Measurements from ENCODE around the gene RGS17. TPM values are rescaled to one million over a fixed set of nuclear protein-coding genes. Genes with fewer than 3 reads are reported as not detected.
"Not testable (repeated sequence)": the region's sequence is repeated elsewhere in the genome, so short reads cannot be mapped to it uniquely, and the experiment has no call there.

Gene RGS17
- total and polyA plus RNA-seq, 2 experiments from 2014 or later = 0.15 to 1.1 TPM

DNA sequence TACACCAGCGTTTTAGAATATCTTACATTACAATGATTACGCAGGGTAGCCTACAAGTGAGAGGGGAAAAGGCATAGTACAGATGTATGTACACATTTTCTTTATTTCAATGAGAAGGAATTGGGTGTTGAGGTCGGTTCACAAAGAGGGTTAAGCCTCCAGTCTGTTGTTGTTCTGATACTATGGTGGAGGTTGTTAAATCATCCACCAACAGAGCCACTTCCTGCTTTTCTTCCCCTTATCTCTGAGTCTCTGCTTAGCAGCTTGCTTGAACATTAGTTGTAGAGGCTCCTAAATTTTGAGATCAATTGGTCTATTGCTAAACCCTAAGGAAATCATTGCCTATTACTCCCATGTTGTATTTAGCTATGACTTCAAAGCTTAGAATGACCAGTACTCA, 7.3 kb downstream of the RGS17 start:
- H3K27ac ChIP-seq = no peak overlapping the region
- H3K9me3 ChIP-seq (ENCODE audit: low read depth) = no peaks in the 10 kb centered on the region
- TF ChIP-seq, protein P1, sequence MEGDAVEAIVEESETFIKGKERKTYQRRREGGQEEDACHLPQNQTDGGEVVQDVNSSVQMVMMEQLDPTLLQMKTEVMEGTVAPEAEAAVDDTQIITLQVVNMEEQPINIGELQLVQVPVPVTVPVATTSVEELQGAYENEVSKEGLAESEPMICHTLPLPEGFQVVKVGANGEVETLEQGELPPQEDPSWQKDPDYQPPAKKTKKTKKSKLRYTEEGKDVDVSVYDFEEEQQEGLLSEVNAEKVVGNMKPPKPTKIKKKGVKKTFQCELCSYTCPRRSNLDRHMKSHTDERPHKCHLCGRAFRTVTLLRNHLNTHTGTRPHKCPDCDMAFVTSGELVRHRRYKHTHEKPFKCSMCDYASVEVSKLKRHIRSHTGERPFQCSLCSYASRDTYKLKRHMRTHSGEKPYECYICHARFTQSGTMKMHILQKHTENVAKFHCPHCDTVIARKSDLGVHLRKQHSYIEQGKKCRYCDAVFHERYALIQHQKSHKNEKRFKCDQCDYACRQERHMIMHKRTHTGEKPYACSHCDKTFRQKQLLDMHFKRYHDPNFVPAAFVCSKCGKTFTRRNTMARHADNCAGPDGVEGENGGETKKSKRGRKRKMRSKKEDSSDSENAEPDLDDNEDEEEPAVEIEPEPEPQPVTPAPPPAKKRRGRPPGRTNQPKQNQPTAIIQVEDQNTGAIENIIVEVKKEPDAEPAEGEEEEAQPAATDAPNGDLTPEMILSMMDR (IDR thresholded peaks at IDR 0.05; ENCODE audit: low read depth, low read length) = no peak
- peak in 1 of 2 donors; percentile 10 for DNase-seq (ENCODE audit: low read depth in 1 of 2, low spot score in 1 of 2)
- H3K36me3 ChIP-seq = no peaks in the 10 kb centered on the region
- peaks cover 7% of the 10 kb centered on the region for H3K27me3 ChIP-seq
- H3K4me3 ChIP-seq = no peak overlapping the region
- no peaks in the 10 kb centered on the region for H3K4me1 ChIP-seq (ENCODE audit: low read depth)

DNA sequence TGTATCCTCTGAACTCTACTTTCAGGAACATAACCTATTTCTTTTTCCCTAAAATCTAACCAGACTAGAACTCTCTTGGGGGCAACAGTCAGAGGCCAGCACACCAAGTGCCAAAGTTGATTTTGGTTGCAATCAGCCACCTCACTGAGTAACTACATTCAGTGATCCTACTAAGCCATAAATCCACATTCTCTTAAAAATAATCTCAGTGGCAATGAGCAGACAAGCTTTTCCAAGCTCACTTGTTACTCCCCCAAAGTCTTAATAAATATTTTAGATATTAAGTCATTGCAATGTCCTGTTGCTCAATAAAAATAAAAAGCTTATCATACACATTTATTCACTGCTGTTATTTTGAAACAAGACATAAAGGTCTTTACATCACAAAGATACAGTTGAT, 9.8 kb downstream of the RGS17 start:
- Histone ChIP-seq H3K36me3 (no peaks in the 10 kb centered on the region), H3K27ac (no peak overlapping the region), H3K4me3 (no peak overlapping the region), H3K27me3 (no peaks in the 10 kb centered on the region), H3K9me3 (ENCODE audit: low read depth) (no peaks in the 10 kb centered on the region), H3K4me1 (ENCODE audit: low read depth) (no peaks in the 10 kb centered on the region)
- DNase-seq (ENCODE audit: low read depth in 1 of 2, low spot score in 1 of 2) = peak in 1 of 2 donors; percentile 59
- TF ChIP-seq, protein P1 (IDR thresholded peaks at IDR 0.05; ENCODE audit: low read depth, low read length) = no peak

DNA sequence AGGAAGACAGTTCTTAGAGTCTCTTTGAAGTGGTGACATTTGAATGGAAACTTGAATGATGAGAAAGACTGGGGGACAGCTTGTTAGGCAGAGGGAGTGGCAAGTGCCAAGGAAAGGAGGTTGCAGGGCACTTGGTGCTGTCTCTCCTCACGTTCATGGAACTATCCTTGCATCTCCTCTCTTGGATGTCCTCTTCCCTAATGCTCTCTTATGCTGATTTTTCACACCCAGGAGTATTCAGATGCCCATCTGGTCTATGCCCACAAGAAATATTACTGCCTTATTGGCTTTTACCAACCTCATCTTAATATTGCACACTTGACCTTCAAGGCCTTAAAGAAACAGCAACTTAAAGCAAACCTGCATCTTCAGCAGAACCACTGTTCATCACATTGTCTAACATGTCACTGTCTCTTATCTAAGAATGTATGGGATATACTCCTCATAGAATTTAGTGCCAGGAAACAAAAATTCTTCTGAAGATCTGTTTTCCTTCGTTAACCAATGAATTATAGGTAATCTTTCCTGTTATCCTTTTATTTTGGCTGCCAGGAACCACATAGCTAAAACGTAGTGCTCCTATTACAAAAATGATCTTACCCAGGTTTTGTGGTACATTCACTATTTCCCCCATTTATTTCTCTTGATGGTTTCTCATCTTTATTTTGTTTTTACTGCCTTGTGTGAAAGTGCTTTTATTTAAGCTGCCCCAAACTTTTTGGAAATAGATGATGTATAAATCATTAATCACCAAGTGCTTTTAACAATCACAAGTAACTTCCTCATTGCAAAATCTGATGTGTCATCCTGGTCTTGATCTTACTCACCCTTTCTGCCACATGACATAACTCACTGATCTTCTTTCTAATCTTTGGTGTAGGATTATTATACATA, 12.8 kb downstream of the RGS17 start:
- no peak overlapping the region for H3K27ac ChIP-seq
- no peaks in the 10 kb centered on the region for H3K9me3 ChIP-seq (ENCODE audit: low read depth)
- no peaks in the 10 kb centered on the region for H3K4me1 ChIP-seq (ENCODE audit: low read depth)
- no peaks in the 10 kb centered on the region for H3K36me3 ChIP-seq
- H3K4me3 ChIP-seq = no peak overlapping the region
- DNase-seq (ENCODE audit: low read depth in 1 of 2, low spot score in 1 of 2) = peak in 1 of 2 donors; percentile 51
- no peaks in the 10 kb centered on the region for H3K27me3 ChIP-seq
- TF ChIP-seq, protein P1 (IDR thresholded peaks at IDR 0.05; ENCODE audit: low read depth, low read length) = no peak

DNA sequence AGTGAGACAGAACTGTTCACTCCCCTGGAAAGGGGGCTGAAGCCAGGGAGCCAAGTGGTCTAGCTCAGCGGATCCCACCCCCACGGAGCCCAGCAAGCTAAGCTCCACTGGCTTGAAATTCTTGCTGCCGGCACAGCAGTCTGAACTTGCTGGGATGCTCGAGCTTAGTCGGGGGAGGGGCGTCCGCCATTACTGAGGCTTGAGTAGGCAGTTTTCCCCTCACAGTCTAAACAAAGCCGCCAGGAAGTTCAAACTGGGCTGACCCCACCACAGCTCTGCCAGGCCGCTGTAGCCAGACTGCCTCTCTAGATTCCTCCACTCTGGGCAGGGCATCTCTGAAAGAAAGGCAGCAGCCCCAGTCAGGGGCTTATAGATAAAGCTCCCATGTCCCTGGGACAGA, 20.0 kb downstream of the RGS17 start:
- not testable (repeated sequence) for DNase-seq (ENCODE audit: low read depth in 1 of 2, low spot score in 1 of 2); H3K9me3 ChIP-seq (ENCODE audit: low read depth); H3K36me3 ChIP-seq; H3K4me3 ChIP-seq; H3K27me3 ChIP-seq; H3K27ac ChIP-seq; H3K4me1 ChIP-seq (ENCODE audit: low read depth)

DNA sequence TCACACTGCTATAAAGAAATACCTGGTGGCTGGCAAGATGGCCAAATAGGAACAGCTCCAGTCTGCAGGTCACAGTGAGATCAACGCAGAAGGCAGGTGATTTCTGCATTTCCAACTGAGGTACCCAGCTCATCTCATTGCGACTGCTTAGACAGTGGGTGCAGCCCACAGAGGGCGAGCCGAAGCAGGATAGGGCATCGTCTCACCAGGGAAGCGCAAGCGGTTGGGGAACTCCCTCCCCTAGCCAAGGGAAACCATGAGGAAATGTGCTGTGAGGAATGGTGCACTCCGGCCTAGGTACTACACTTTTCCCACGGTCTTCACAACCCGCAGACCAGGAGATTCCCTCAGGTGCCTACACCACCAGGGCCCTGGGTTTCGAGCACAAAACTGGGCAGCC, 20.5 kb downstream of the RGS17 start:
- not testable (repeated sequence) for H3K4me3 ChIP-seq, H3K27me3 ChIP-seq, H3K27ac ChIP-seq

DNA sequence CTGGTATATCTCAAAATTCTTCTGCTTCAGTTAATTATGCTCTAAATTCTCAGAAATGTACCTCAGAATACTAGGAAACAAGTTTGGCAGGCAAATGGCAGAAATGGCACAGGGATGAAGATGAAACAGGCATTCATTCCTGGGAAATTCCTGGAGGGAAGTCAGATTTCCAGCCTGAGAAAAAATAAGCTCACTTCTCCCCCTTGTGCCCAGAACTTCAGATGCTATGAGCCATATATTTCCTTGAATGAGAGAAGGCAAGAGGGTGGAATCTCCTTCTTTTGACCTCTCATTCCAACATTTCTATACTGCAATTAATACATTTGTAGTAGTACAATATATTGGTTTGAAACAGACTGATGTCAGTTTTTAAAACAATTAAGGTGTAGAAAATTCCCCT, 22.8 kb downstream of the RGS17 start:
- TF ChIP-seq, protein P1 (IDR thresholded peaks at IDR 0.05; ENCODE audit: low read depth, low read length) = peak; percentile 42
- Histone ChIP-seq H3K4me1 (ENCODE audit: low read depth) (peaks cover 17% of the 10 kb centered on the region), H3K27ac (no peak overlapping the region), H3K4me3 (no peak overlapping the region), H3K36me3 (no peaks in the 10 kb centered on the region), H3K9me3 (ENCODE audit: low read depth) (no peaks in the 10 kb centered on the region), H3K27me3 (no peaks in the 10 kb centered on the region)
- peak in 1 of 2 donors; percentile 53 for DNase-seq (ENCODE audit: low read depth in 1 of 2, low spot score in 1 of 2)

More for the DNA sequence above, 20.5 kb downstream of the RGS17 start:
- not testable (repeated sequence) for H3K9me3 ChIP-seq (ENCODE audit: low read depth); DNase-seq (ENCODE audit: low read depth in 1 of 2, low spot score in 1 of 2); H3K36me3 ChIP-seq; H3K4me1 ChIP-seq (ENCODE audit: low read depth)

Data from cardiac muscle cell (in vitro differentiated cells and primary cell).